ENCODE results near the gene RUVBL1. TPM values are rescaled to one million over a fixed set of nuclear protein-coding genes. Genes with fewer than 3 reads are reported as not detected.

The RUVBL1 gene
- 41.4 TPM for total RNA-seq

GRCh38 chr3:128123538-128124368, at the start of gene RUVBL1:
TSS of gene RUVBL1 (minus strand) at chr3:128123812. CDS start at chr3:128123724, 88 bp downstream.

GRCh38 chr3:128153156-128154041, 29.8 kb upstream of the RUVBL1 start, which contains the start of gene EEFSEC:
TSS of gene EEFSEC (plus strand) at chr3:128153481. CDS start at chr3:128153508, 27 bp downstream.

GRCh38 chr3:128051837-128052594, 71.6 kb downstream of the RUVBL1 start, which contains the start of gene SEC61A1:
TSS of gene SEC61A1 (plus strand) at chr3:128052437. CDS start at chr3:128052553, 116 bp downstream.

Other genes with a start within 250 kb of the RUVBL1 start
- 6.0 TPM for gene KBTBD12, start 208.6 kb downstream of the RUVBL1 start, total RNA-seq
- 138 TPM for gene SEC61A1, start 71.4 kb downstream of the RUVBL1 start, total RNA-seq
- gene EEFSEC, start 29.7 kb upstream of the RUVBL1 start, total RNA-seq = 15.8 TPM

Data from camera-type eye (tissue), 1 donor.